IMR-90 (cell line): ENCODE results near the gene VIPR2. TPM values are rescaled to one million over a fixed set of nuclear protein-coding genes. Genes with fewer than 3 reads are reported as not detected.

Source experiments
- ATAC-seq: fragments of 200-7000 bp; cut with Tn5 transposase; 2 replicates; pipeline ENCODE4 v1.9.1; 2020; ENCODE audit warnings: low read depth, mild to moderate bottlenecking, moderate library complexity
- BruUV-seq: library from RNA; stranded (reverse); fragments of 400-500 nt; replicated peaks from 2 replicates; lab custom pipeline; 2021; lab: Mats Ljungman, UMichigan
- CTCF ChIA-PET: fragments of 300-600 bp; formaldehyde crosslinking; extraction: SDS; loops from one replicate; lab custom pipeline; 2021; ENCODE audit warnings: antibody characterized with exemption; lab: Yijun Ruan, JAX
- POLR2A ChIA-PET: fragments of 300-600 bp; sonication (Branson Sonifier 250); formaldehyde crosslinking; loops from one replicate; lab custom pipeline; 2022; ENCODE audit warnings: antibody characterized with exemption; ENCODE audit not compliant: unreplicated experiment; lab: Charles Lee
- DNase-seq: peaks from one replicate; pipeline ENCODE4 v3.0.0; 2013
- H2AFZ ChIP-seq: replicated peaks from 2 replicates; pipeline ENCODE3; 2013; ENCODE audit warnings: low read length, mild to moderate bottlenecking; ENCODE audit not compliant: poor library complexity
- H2AK5ac ChIP-seq: 2 replicates; pipeline ENCODE4 v1.6.1; 2013; ENCODE audit warnings: low read depth, low read length, inconsistent platforms
- H2AK9ac ChIP-seq: replicated peaks from 2 replicates; pipeline ENCODE3; 2013; ENCODE audit warnings: mild to moderate bottlenecking, low read depth, low read length, moderate library complexity; ENCODE audit not compliant: poor library complexity
- H2BK120ac ChIP-seq: 2 replicates; pipeline ENCODE4 v1.6.1; 2013; ENCODE audit warnings: low read depth, low read length, inconsistent platforms
- H2BK15ac ChIP-seq: 3 replicates; pipeline ENCODE4 v1.6.1; 2013; ENCODE audit warnings: low read depth, low read length, inconsistent platforms
- H2BK20ac ChIP-seq: 2 replicates; pipeline ENCODE4 v1.6.1; 2013; ENCODE audit warnings: low read depth, mild to moderate bottlenecking, inconsistent platforms, low read length, moderate library complexity
- H2BK5ac ChIP-seq: 2 replicates; pipeline ENCODE4 v1.6.1; 2013; ENCODE audit warnings: mild to moderate bottlenecking, low read depth, low read length, inconsistent platforms; ENCODE audit not compliant: poor library complexity, severe bottlenecking
- H3K14ac ChIP-seq: replicated peaks from 2 replicates; pipeline ENCODE4 v1.6.1; 2013; ENCODE audit warnings: low read depth, low read length, inconsistent platforms
- H3K18ac ChIP-seq: 2 replicates; pipeline ENCODE4 v1.6.1; 2013; ENCODE audit warnings: low read depth, low read length, control low read depth
- H3K23ac ChIP-seq: 2 replicates; pipeline ENCODE4 v1.6.1; 2013; ENCODE audit warnings: low read depth, low read length, inconsistent platforms
- H3K27ac ChIP-seq: 2 replicates; pipeline ENCODE4 v1.5.1; 2013; ENCODE audit warnings: mild to moderate bottlenecking, control low read depth, low read length; ENCODE audit not compliant: insufficient read depth
- H3K27me3 ChIP-seq: 2 replicates; pipeline ENCODE4 v1.6.1; 2013; ENCODE audit warnings: low read length; ENCODE audit not compliant: control insufficient read depth, insufficient read depth
- H3K36me3 ChIP-seq: 2 replicates; pipeline ENCODE4 v1.6.1; 2013; ENCODE audit warnings: low read length, mixed read lengths; ENCODE audit not compliant: control insufficient read depth, insufficient read depth
- H3K4ac ChIP-seq: 2 replicates; pipeline ENCODE4 v1.6.1; 2013; ENCODE audit warnings: low read depth, low read length, inconsistent platforms
- H3K4me1 ChIP-seq: 2 replicates; pipeline ENCODE4 v1.6.1; 2013; ENCODE audit warnings: low read length, mixed read lengths; ENCODE audit not compliant: control insufficient read depth, insufficient read depth
- H3K4me2 ChIP-seq: 2 replicates; pipeline ENCODE4 v1.6.1; 2013; ENCODE audit warnings: low read depth, mild to moderate bottlenecking, control low read depth, low read length, moderate library complexity
- H3K4me3 ChIP-seq: 2 replicates; pipeline ENCODE4 v1.5.1; 2013; ENCODE audit warnings: low read depth, mild to moderate bottlenecking, control low read depth, low read length, moderate library complexity; ENCODE audit not compliant: insufficient read depth
- H3K56ac ChIP-seq: 2 replicates; pipeline ENCODE4 v1.6.1; 2013; ENCODE audit warnings: low read length, inconsistent platforms; ENCODE audit not compliant: insufficient read depth; ENCODE audit errors: extremely low read depth
- H3K79me1 ChIP-seq, 2 experiments: 2 replicates each; pipeline ENCODE4 v1.6.1; 2013; ENCODE audit warnings: low read length in 2 of 2, inconsistent platforms in 1 of 2, low read depth in 1 of 2
- H3K9ac ChIP-seq: 2 replicates; pipeline ENCODE4 v1.6.1; 2013; ENCODE audit warnings: low read depth, low read length, control low read depth
- H3K9me1 ChIP-seq: 2 replicates; pipeline ENCODE4 v1.6.1; 2013; ENCODE audit warnings: low read length, inconsistent platforms; ENCODE audit not compliant: insufficient read depth
- H3K9me3 ChIP-seq: 2 replicates; pipeline ENCODE4 v1.6.1; 2013; ENCODE audit warnings: low read length; ENCODE audit not compliant: control insufficient read depth, insufficient read depth
- H4K20me1 ChIP-seq: 2 replicates; pipeline ENCODE4 v1.6.1; 2013; ENCODE audit warnings: low read length, inconsistent platforms; ENCODE audit not compliant: insufficient read depth
- H4K5ac ChIP-seq: 2 replicates; pipeline ENCODE4 v1.6.1; 2013; ENCODE audit warnings: mild to moderate bottlenecking, low read depth, low read length, control low read depth
- H4K8ac ChIP-seq, 2 experiments: 2 replicates each; pipeline ENCODE4 v1.6.1; 2013; ENCODE audit warnings: low read depth in 2 of 2, low read length in 2 of 2, control low read depth in 1 of 2, inconsistent platforms in 1 of 2
- H4K91ac ChIP-seq: 2 replicates; pipeline ENCODE4 v1.6.1; 2013; ENCODE audit warnings: low read depth, low read length, inconsistent platforms; ENCODE audit not compliant: insufficient read depth
- CEBPB ChIP-seq: IDR thresholded peaks from 2 replicates; pipeline ENCODE4 v1.6.1; 2012; ENCODE audit warnings: low read depth, low read length, improper control_type of control experiment
- CHD1 ChIP-seq: IDR thresholded peaks from 2 replicates; pipeline ENCODE4 v1.6.1; 2012; ENCODE audit warnings: low read depth, low read length, improper control_type of control experiment
- FOS ChIP-seq: fragments of 150-350 bp; IDR thresholded peaks from 2 replicates; pipeline ENCODE4 v1.6.1; 2016; ENCODE audit warnings: low read depth, low read length
- MAZ ChIP-seq: IDR thresholded peaks from 2 replicates; pipeline ENCODE4 v1.6.1; 2012; ENCODE audit warnings: low read depth, mild to moderate bottlenecking, low read length, improper control_type of control experiment, moderate library complexity, borderline replicate concordance
- MXI1 ChIP-seq: IDR thresholded peaks from 2 replicates; pipeline ENCODE4 v1.6.1; 2012; ENCODE audit warnings: low read depth, mild to moderate bottlenecking, low read length, moderate library complexity, borderline replicate concordance
- RAD21 ChIP-seq: IDR thresholded peaks from 2 replicates; pipeline ENCODE4 v1.6.1; 2012; ENCODE audit warnings: low read length, improper control_type of control experiment
- RCOR1 ChIP-seq: IDR thresholded peaks from 2 replicates; pipeline ENCODE4 v1.6.1; 2012; ENCODE audit warnings: mild to moderate bottlenecking, low read length, improper control_type of control experiment; ENCODE audit not compliant: insufficient replicate concordance
- WGBS, 2 experiments: methylation state at CpG; one replicate each; pipeline versions ENCODE4 v1.1.5 to v1.1.7; 2013; ENCODE audit warnings: missing lambda C conversion rate in 2 of 2; ENCODE audit not compliant: insufficient read length in 1 of 2; ENCODE audit errors: extremely low coverage in 2 of 2; 5-methylcytosine and 5-hydroxymethylcytosine counted together
- dilution Hi-C: fragments of 300-500 bp; cut with HindIII; formaldehyde crosslinking; loops from one replicate; pipeline ENCODE4 v1.14.3; 2018; ENCODE audit warnings: low sequenced_read_pairs; ENCODE audit not compliant: unreplicated experiment
- in situ Hi-C: fragments of 300-500 bp; cut with MboI; formaldehyde crosslinking; loops from 3 replicates; pipeline ENCODE4 v1.14.3; 2019; ENCODE audit warnings: low sequenced_read_pairs, inconsistent platforms, mixed read lengths
- intact Hi-C: fragments of 100-400 bp; cut with micrococcal nuclease; formaldehyde crosslinking; loops from 2 replicates; pipeline ENCODE4 v1.10.0; 2022
- polyA plus RNA-seq, 3 experiments: library from polyadenylated mRNA; depleted of rRNA; stranded (reverse); fragments of >200 nt; gene quantifications; 2 replicates each; pipeline ENCODE4 v1.2.3, GENCODE V29; 2012; ENCODE audit warnings: low replicate concordance in 1 of 3
- total RNA-seq: library from RNA; depleted of rRNA; stranded (reverse); fragments of >200 nt; gene quantifications from 2 replicates; pipeline ENCODE4 v1.2.3, GENCODE V29; 2012
- TF ChIP-seq, protein P1 (sequence below): conservative IDR thresholded peaks from 2 replicates; pipeline ENCODE4 v1.5.1; 2012; ENCODE audit warnings: mild to moderate bottlenecking, low read depth, low read length, improper control_type of control experiment

The VIPR2 gene
- total and polyA plus RNA-seq, 2 of the 4 experiments (the other 2 are of a cell fraction): not detected

DNA sequence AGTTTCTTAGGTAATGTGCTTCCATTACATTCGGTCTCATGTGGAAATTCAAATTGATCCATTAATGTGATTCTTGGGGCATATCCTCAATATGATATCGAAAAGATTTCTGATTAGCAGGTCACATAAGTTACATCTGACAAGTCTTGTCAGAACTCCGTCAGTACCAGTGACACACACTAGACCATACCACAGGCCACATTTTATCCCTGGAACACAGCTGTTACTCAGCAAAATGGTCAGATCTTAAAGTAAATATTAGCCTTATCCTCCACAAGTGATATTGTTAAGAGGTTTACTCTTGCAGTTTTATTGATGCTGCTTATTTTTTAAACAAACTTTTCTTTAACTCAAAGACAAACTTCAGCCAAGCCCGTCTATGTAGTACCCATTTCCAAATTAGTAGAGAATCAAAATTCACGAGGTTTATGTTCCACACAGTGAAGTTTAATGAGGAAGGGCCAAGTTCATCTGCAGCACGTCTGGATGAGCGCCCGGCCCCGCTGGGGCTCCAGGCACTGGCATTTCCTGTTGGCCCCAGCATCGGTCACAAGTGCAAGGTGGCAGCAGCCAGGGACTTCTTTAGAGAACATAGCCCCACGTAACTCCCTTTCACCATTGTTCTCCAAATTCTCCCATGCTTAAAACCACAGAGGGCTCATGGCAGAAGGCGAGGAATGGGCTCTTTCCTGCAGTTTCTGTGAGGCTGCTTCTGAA is 132.2 kb downstream of the VIPR2 start:
- ATAC-seq: no peak
- no TSS peak for BruUV-seq
- no peak overlapping the region; the same call in 1 of the 2 replicates for H3K4me2 ChIP-seq
- H2BK20ac ChIP-seq: no peak overlapping the region
- no peak overlapping the region for H2AK5ac ChIP-seq
- no peak overlapping the region for H2BK120ac ChIP-seq
- in situ Hi-C loops: no loop called here
- H2AFZ ChIP-seq: no peak overlapping the region
- peaks cover 7% of the 10 kb centered on the region; the same call in 1 of the 2 replicates for H3K4me1 ChIP-seq
- no peak overlapping the region for H3K14ac ChIP-seq
- no peak overlapping the region for H2BK15ac ChIP-seq
- H4K5ac ChIP-seq: no peak overlapping the region; the same call in 1 of the 2 replicates
- H3K79me1 ChIP-seq: no peaks in the 10 kb centered on the region
- DNase-seq: no peak
- no peak overlapping the region for H3K56ac ChIP-seq
- no peaks in the 10 kb centered on the region for H3K9me1 ChIP-seq
- H4K91ac ChIP-seq: no peak overlapping the region; the same call in 1 of the 2 replicates
- no peak overlapping the region for H3K4ac ChIP-seq
- no peaks in the 10 kb centered on the region; the same call in none of the 2 replicates for H3K9me3 ChIP-seq
- 0% methylated on average over 2 of the region's 12 CpGs; no CpG with 5 or more reads in 1 of the 2 experiments for WGBS, 2 experiments
- H3K4me3 ChIP-seq: no peak overlapping the region
- H3K9ac ChIP-seq: no peak overlapping the region
- POLR2A ChIA-PET: no interaction called here
- no peaks in the 10 kb centered on the region for H4K20me1 ChIP-seq
- H3K23ac ChIP-seq: no peak overlapping the region
- peak overlapping the region; percentile 84; the same call in 1 of the 2 replicates for H3K27ac ChIP-seq
- H3K27me3 ChIP-seq: no peaks in the 10 kb centered on the region
- no peak overlapping the region for H2BK5ac ChIP-seq
- H4K8ac ChIP-seq: no peak overlapping the region
- H2AK9ac ChIP-seq: no peak overlapping the region
- dilution Hi-C loops: no loop called here
- no peak overlapping the region; the same call in 1 of the 2 replicates for H3K18ac ChIP-seq
- intact Hi-C loops: no loop called here
- no peaks in the 10 kb centered on the region for H3K36me3 ChIP-seq
- TF ChIP-seq MAZ: no peak
- TF ChIP-seq FOS: no peak
- no peak for TF ChIP-seq CHD1
- no peak for TF ChIP-seq MXI1
- no peak for TF ChIP-seq RCOR1
- TF ChIP-seq, protein P1, sequence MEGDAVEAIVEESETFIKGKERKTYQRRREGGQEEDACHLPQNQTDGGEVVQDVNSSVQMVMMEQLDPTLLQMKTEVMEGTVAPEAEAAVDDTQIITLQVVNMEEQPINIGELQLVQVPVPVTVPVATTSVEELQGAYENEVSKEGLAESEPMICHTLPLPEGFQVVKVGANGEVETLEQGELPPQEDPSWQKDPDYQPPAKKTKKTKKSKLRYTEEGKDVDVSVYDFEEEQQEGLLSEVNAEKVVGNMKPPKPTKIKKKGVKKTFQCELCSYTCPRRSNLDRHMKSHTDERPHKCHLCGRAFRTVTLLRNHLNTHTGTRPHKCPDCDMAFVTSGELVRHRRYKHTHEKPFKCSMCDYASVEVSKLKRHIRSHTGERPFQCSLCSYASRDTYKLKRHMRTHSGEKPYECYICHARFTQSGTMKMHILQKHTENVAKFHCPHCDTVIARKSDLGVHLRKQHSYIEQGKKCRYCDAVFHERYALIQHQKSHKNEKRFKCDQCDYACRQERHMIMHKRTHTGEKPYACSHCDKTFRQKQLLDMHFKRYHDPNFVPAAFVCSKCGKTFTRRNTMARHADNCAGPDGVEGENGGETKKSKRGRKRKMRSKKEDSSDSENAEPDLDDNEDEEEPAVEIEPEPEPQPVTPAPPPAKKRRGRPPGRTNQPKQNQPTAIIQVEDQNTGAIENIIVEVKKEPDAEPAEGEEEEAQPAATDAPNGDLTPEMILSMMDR: no peak
- TF ChIP-seq RAD21: no peak
- TF ChIP-seq CEBPB: no peak
- CTCF ChIA-PET: no interaction called here
